ENCODE measurements around the gene CSK. TPM values are rescaled to one million over a fixed set of nuclear protein-coding genes. Genes with fewer than 3 reads are reported as not detected.

CSK gene
- total and polyA plus RNA-seq, 2 of the 8 experiments (the other 6 are each of a cell fraction or from before 2014, with no cell fraction given): 13.7 to 50.2 TPM

DNA sequence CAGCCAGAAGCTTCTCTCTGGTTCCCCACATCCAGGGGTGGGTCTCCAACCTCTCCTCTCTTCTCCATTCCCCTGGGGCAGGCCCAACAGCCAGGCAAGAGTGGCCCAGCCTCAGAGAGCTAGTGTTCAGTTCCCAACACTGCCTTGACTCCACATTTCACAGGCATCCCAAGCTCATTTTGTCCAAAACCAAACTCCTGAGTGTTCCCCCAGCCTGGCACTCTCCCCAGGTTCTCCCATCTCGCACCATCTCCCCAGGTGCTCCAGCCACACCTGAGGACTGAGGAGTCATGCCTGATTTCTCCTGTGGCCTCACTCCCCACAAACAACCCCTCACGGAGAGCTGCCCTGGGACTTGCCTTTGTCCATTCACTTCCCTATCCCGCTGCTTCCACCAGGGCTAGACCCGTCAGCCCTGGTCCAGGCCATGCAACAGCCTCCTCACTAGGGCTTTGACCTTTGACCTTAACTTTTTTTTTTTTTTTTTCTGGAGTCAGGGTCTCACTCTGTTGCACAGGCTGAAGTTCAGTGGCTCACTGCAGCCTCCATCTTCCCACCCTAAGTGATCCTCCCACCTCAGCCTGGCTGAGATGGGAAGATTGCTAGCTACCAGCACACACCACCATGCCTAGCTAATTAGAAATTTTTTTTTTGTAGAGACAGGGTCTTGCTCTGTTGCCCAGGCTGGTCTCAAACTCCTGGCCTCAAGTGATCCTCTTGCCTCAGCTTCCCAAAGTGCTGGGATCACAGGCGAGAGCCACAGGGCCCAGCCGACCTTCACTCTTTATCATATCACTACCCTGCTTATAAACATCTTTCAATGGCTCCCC, 3.9 kb upstream of the CSK start:
- peaks cover 4 to 20% (median 15%) of the 10 kb centered on the region in 4 experiments for H3K4me1 ChIP-seq (replicated peaks in 1 of 4; ENCODE audit: control insufficient read depth in 3 of 4, insufficient read depth in 4 of 4, low read length in 3 of 4)
- peaks cover 0 to 15% (median 11%) of the 10 kb centered on the region in 4 experiments; a peak in 6 of 7 replicates for H3K27me3 ChIP-seq (replicated peaks in 1 of 4; ENCODE audit: control insufficient read depth in 3 of 4, extremely low read depth in 1 of 4, insufficient read depth in 3 of 4, low read length in 3 of 4)
- no peak overlapping the region for H3K18ac ChIP-seq (ENCODE audit: extremely low read depth, low read length)
- H2BK120ac ChIP-seq (replicated peaks; ENCODE audit: low read depth, low read length): no peak overlapping the region
- H2BK15ac ChIP-seq (ENCODE audit: low read length): no peak overlapping the region
- no peak for FAIRE-seq
- H3K23me2 ChIP-seq (ENCODE audit: low read depth, low read length): peaks cover 9% of the 10 kb centered on the region
- H3K9ac ChIP-seq (replicated peaks in 1 of 4; ENCODE audit: extremely low read depth in 1 of 4, low read depth in 3 of 4, low read length in 3 of 4): no peak overlapping the region
- no peak overlapping the region for H2BK12ac ChIP-seq (ENCODE audit: low read depth, low read length)
- no peak overlapping the region for H4K8ac ChIP-seq (ENCODE audit: extremely low read depth, insufficient read depth, low read length)
- H3K27ac ChIP-seq (ENCODE audit: low read depth, low read length): no peak overlapping the region
- ChIA-PET POLR2A (ENCODE audit: partially characterized antibody) (interaction anchor here (0.5 to 2.1 kb wide), 10 partner anchors 9 to 254 kb away, joined by 3 to 18 read pairs (median 3); partner anchors contain the start of gene CLK3), CTCF (ENCODE audit: partially characterized antibody) (interaction anchor here (0.7 to 53.7 kb wide), 12 partner anchors 8 to 173 kb away, joined by 3 to 1439 read pairs (median 4); partner anchors contain the start of genes CLK3 and CPLX3)
- DNase-seq (ENCODE audit: low read depth in 1 of 2, low spot score in 2 of 2): no peak
- H4K91ac ChIP-seq (replicated peaks; ENCODE audit: insufficient read length, low read length): no peak overlapping the region
- H4K20me1 ChIP-seq (replicated peaks in 1 of 2; ENCODE audit: control insufficient read depth in 1 of 2, insufficient read depth in 2 of 2, low read length in 2 of 2): peaks cover 0 to 2% of the 10 kb centered on the region in 2 experiments
- H3K23ac ChIP-seq (ENCODE audit: insufficient read length): no peak overlapping the region
- no peak overlapping the region for H3K56ac ChIP-seq (replicated peaks; ENCODE audit: insufficient read length, low read depth, low read length)
- H4K5ac ChIP-seq (ENCODE audit: insufficient read length, low read depth, low read length): no peak overlapping the region
- H3K36me3 ChIP-seq (ENCODE audit: control insufficient read depth in 2 of 4, insufficient read depth in 4 of 4, low read length in 3 of 4): no peaks in the 10 kb centered on the region
- H2AFZ ChIP-seq (ENCODE audit: low read length): no peak overlapping the region
- H2BK20ac ChIP-seq (ENCODE audit: low read length): no peak overlapping the region
- H3K4me3 ChIP-seq (ENCODE audit: extremely low read depth in 1 of 4, insufficient read depth in 2 of 4, low read depth in 3 of 4, low read length in 4 of 4): no peak overlapping the region
- H3K79me2 ChIP-seq (ENCODE audit: control insufficient read depth in 1 of 2, insufficient read depth in 2 of 2, low read length in 2 of 2): no peaks in the 10 kb centered on the region
- no peak overlapping the region for H2AK5ac ChIP-seq (ENCODE audit: low read depth, low read length)
- H3K4me2 ChIP-seq (ENCODE audit: insufficient read depth in 1 of 2, low read depth in 2 of 2, low read length in 2 of 2): no peak overlapping the region
- H3K4ac ChIP-seq (replicated peaks; ENCODE audit: insufficient read length, low read depth, low read length): no peak overlapping the region
- no peak overlapping the region for H3K14ac ChIP-seq (ENCODE audit: insufficient read length)
- peaks cover 3% of the 10 kb centered on the region; the same call in 1 of the 2 replicates for H3K79me1 ChIP-seq (ENCODE audit: low read depth, low read length)
- no peaks in the 10 kb centered on the region for H3K9me3 ChIP-seq (ENCODE audit: insufficient read depth in 2 of 2, low read depth in 1 of 2, low read length in 1 of 2)
- no peak overlapping the region for H2BK5ac ChIP-seq (ENCODE audit: low read depth, low read length)
- 85% methylated on average over 6 of the region's 6 CpGs; no CpG with 5 or more reads in 1 of the 2 experiments for WGBS, 2 experiments (ENCODE audit: extremely low coverage in 1 of 2, insufficient coverage in 1 of 2, insufficient read length in 1 of 2, insufficient replicate concordance in 2 of 2, low coverage in 1 of 2, low lambda C conversion rate in 2 of 2, missing lambda C conversion rate in 1 of 2)
- no peak for TF ChIP-seq NRF1 (IDR thresholded peaks at IDR 0.05; ENCODE audit: low read depth, low read length)
- no peak for TF ChIP-seq EZH2 (IDR thresholded peaks at IDR 0.05; ENCODE audit: low read depth, low read length, severe bottlenecking)
- TF ChIP-seq PHF8 (conservative IDR thresholded peaks at IDR 0.05; ENCODE audit: low read depth, low read length): no peak
- no peak for TF ChIP-seq HDAC2 (IDR thresholded peaks at IDR 0.05; ENCODE audit: borderline replicate concordance in 1 of 2, low read depth in 2 of 2, low read length in 2 of 2)
- no peak for TF ChIP-seq SIX5 (IDR thresholded peaks at IDR 0.05; ENCODE audit: low read depth, low read length)
- no peak for TF ChIP-seq KDM1A (IDR thresholded peaks at IDR 0.05; ENCODE audit: borderline replicate concordance, low read length)
- TF ChIP-seq BACH1 (IDR thresholded peaks at IDR 0.05; ENCODE audit: low read length): no peak
- TF ChIP-seq JUND (IDR thresholded peaks at IDR 0.05; ENCODE audit: low read length): no peak
- TF ChIP-seq, protein P1, sequence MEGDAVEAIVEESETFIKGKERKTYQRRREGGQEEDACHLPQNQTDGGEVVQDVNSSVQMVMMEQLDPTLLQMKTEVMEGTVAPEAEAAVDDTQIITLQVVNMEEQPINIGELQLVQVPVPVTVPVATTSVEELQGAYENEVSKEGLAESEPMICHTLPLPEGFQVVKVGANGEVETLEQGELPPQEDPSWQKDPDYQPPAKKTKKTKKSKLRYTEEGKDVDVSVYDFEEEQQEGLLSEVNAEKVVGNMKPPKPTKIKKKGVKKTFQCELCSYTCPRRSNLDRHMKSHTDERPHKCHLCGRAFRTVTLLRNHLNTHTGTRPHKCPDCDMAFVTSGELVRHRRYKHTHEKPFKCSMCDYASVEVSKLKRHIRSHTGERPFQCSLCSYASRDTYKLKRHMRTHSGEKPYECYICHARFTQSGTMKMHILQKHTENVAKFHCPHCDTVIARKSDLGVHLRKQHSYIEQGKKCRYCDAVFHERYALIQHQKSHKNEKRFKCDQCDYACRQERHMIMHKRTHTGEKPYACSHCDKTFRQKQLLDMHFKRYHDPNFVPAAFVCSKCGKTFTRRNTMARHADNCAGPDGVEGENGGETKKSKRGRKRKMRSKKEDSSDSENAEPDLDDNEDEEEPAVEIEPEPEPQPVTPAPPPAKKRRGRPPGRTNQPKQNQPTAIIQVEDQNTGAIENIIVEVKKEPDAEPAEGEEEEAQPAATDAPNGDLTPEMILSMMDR (IDR thresholded peaks at IDR 0.05; ENCODE audit: control extremely low read depth in 1 of 3, insufficient read depth in 1 of 3, low read depth in 1 of 3, low read length in 3 of 3): no peak
